GM12801 (cell line): ENCODE data around the gene SENP5.

Source experiments
- CTCF ChIP-seq: IDR thresholded peaks from one replicate; pipeline ENCODE4 v1.5.1; 2011; ENCODE audit warnings: control low read depth; ENCODE audit not compliant: insufficient read length; ENCODE audit errors: extremely low read depth

SENP5 gene

GRCh38 chr3:196867507-196868296 lies at the start of gene SENP5:
SENP5 (plus strand) TSS chr3:196867920; CDS start chr3:196885182, 17,262 bp downstream.
- no peak for TF ChIP-seq CTCF

- no peak for TF ChIP-seq CTCF
Observed at GRCh38 chr3:196821806-196822355, 45.8 kb upstream of the SENP5 start.

- no peak for TF ChIP-seq CTCF
Observed at GRCh38 chr3:196835086-196835485, 32.6 kb upstream of the SENP5 start.

GRCh38 chr3:196837819-196838420 lies 29.8 kb upstream of the SENP5 start:
- TF ChIP-seq CTCF, result no peak

GRCh38 chr3:196842567-196843434 lies 24.9 kb upstream of the SENP5 start:
- no peak for TF ChIP-seq CTCF

GRCh38 chr3:196843435-196844110 lies 24.1 kb upstream of the SENP5 start:
- TF ChIP-seq CTCF, result no peak
